ENCODE results near the gene EHD4. TPM values are rescaled to one million over a fixed set of nuclear protein-coding genes. Genes with fewer than 3 reads are reported as not detected.

Gene EHD4
- total RNA-seq, 1 donor from 2014 or later: 17.2 TPM

- Mint-ChIP-seq H3K27ac (no peak overlapping the region), H3K4me1 (ENCODE audit: low read depth) (no peaks in the 10 kb centered on the region), H3K36me3 (ENCODE audit: insufficient read depth) (no peaks in the 10 kb centered on the region), H3K27me3 (peaks cover 7% of the 10 kb centered on the region), H3K9me3 (ENCODE audit: low read depth) (no peaks in the 10 kb centered on the region), H3K4me3 (ENCODE audit: low read depth) (no peak overlapping the region)
- no peak for DNase-seq (ENCODE audit: low spot score, unreplicated experiment)
- no peak for TF ChIP-seq CTCF (IDR thresholded peaks at IDR 0.05; ENCODE audit: unreplicated experiment)
These were observed 23.1 kb upstream of the EHD4 start for GRCh38 chr15:41995476-41995855.

DNA sequence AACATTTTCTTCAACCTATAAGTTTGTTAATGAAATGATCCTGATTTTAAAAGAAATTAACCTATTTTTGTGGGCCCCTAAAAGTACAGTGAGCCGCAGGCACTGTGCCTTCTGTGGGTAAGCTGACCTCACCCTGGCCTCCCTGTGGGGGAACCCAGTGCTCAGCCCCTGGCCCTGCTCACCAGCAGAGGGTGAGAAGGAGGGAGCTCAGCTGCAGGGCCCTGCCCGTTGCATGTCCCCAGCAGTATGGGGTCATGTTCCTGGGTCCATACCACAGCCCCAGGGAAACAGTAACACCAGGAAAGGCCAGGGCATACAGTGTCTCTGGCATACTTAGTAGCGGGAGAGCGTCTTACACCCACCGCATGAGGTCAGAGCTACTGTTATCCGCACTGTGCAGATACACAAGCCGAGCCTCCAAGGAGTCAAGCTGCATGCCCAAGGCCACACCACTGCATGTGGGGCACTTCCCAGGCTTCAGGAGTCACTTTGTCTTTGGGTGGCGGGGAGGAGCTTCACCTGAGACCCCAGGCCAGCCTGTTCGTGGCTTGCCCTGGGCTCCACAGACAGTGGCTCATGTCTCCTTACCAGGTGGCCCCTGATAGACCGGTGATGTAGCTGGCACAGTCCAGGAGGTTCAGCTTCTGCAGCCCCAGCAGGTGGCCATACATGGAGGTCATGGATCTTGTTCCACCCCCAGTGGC is 22.6 kb upstream of the EHD4 start:
- no peak for DNase-seq (ENCODE audit: low spot score, unreplicated experiment)
- Mint-ChIP-seq H3K27me3 (peaks cover 7% of the 10 kb centered on the region), H3K36me3 (ENCODE audit: insufficient read depth) (no peaks in the 10 kb centered on the region), H3K9me3 (ENCODE audit: low read depth) (no peaks in the 10 kb centered on the region), H3K27ac (no peak overlapping the region), H3K4me3 (ENCODE audit: low read depth) (no peak overlapping the region), H3K4me1 (ENCODE audit: low read depth) (no peaks in the 10 kb centered on the region)
- no peak for TF ChIP-seq CTCF (IDR thresholded peaks at IDR 0.05; ENCODE audit: unreplicated experiment)

- Mint-ChIP-seq H3K36me3 (ENCODE audit: insufficient read depth) (no peaks in the 10 kb centered on the region), H3K4me1 (ENCODE audit: low read depth) (no peaks in the 10 kb centered on the region), H3K9me3 (ENCODE audit: low read depth) (no peaks in the 10 kb centered on the region), H3K27ac (no peak overlapping the region), H3K4me3 (ENCODE audit: low read depth) (no peak overlapping the region), H3K27me3 (peaks cover 1% of the 10 kb centered on the region)
- no peak for TF ChIP-seq CTCF (IDR thresholded peaks at IDR 0.05; ENCODE audit: unreplicated experiment)
- no peak for DNase-seq (ENCODE audit: low spot score, unreplicated experiment)
These were observed 21.9 kb upstream of the EHD4 start for GRCh38 chr15:41994171-41994650.

DNA sequence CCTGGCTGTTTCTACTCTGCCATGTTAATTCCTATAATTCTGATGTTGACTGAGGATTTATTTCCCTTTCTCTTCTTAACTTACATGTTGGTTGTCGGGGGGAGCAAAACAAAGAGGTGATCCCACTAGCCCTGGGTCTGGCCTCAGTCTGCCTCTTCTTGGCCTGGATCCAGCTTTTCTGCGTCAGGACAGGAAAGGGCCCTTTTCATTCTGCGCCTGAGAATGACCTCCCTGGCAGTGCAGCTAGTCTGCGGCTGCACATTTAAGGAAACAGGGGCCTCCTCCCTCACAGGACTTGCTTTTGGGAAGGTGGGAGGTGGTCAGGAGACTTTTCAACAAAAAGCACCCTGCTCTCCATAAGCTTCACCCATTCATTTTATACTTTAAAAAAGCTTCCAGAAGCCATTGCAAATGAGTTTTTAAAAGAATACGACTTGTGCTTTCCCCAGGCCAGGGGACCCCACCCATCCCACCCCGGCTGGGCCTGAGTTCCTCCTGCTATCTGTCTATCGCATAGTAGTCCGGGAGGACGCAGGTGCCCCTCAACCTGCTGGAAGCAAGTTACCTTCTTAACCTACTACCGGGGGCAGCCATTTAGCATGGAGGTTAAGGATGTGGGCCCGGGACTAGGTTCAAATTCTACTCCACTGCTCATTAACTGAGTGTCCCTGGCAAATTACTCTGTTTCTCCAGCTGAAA is 21.3 kb upstream of the EHD4 start:
- no peak for TF ChIP-seq CTCF (IDR thresholded peaks at IDR 0.05; ENCODE audit: unreplicated experiment)
- no peak for DNase-seq (ENCODE audit: low spot score, unreplicated experiment)
- H3K36me3 Mint-ChIP-seq (ENCODE audit: insufficient read depth): no peaks in the 10 kb centered on the region
- H3K4me3 Mint-ChIP-seq (ENCODE audit: low read depth): no peak overlapping the region
- H3K27me3 Mint-ChIP-seq: peaks cover 1% of the 10 kb centered on the region
- no peak overlapping the region for H3K27ac Mint-ChIP-seq
- H3K4me1 Mint-ChIP-seq (ENCODE audit: low read depth): no peaks in the 10 kb centered on the region
- H3K9me3 Mint-ChIP-seq (ENCODE audit: low read depth): no peaks in the 10 kb centered on the region

GRCh38 chr15:41992803-41993190 is 20.4 kb upstream of the EHD4 start:
- H3K4me3 Mint-ChIP-seq (ENCODE audit: low read depth): no peak overlapping the region
- H3K9me3 Mint-ChIP-seq (ENCODE audit: low read depth): no peaks in the 10 kb centered on the region
- H3K4me1 Mint-ChIP-seq (ENCODE audit: low read depth): no peaks in the 10 kb centered on the region
- H3K36me3 Mint-ChIP-seq (ENCODE audit: insufficient read depth): no peaks in the 10 kb centered on the region
- no peak overlapping the region for H3K27ac Mint-ChIP-seq
- DNase-seq (ENCODE audit: low spot score, unreplicated experiment): no peak
- no peak for TF ChIP-seq CTCF (IDR thresholded peaks at IDR 0.05; ENCODE audit: unreplicated experiment)
- H3K27me3 Mint-ChIP-seq: peaks cover 6% of the 10 kb centered on the region

Measured in progenitor cell of endocrine pancreas (in vitro differentiated cells).